Measurements from ENCODE around the gene ANKRD63.

Gene ANKRD63

GRCh38 chr15:40239693-40240618, 42.9 kb downstream of the ANKRD63 start:
- DNase-seq: no peak

- DNase-seq: no peak
Measured at GRCh38 chr15:40239404-40239692, 43.5 kb downstream of the ANKRD63 start.

- DNase-seq: no peak
Measured at GRCh38 chr15:40238532-40239403, 44.1 kb downstream of the ANKRD63 start, which contains the start of gene PAK6. TSS of gene PAK6 (plus strand) at chr15:40239063. CDS start at chr15:40264786, 25,723 bp downstream.

- DNase-seq: no peak
Measured at GRCh38 chr15:40235201-40235885, 47.5 kb downstream of the ANKRD63 start.

- DNase-seq: no peak
Measured at GRCh38 chr15:40234783-40235182, 48.1 kb downstream of the ANKRD63 start.

GRCh38 chr15:40233727-40234577, 48.9 kb downstream of the ANKRD63 start:
- no peak for DNase-seq

- no peak for DNase-seq
Measured at GRCh38 chr15:40232625-40233070, 50.2 kb downstream of the ANKRD63 start.
